GM12872 (cell line): Measurements from ENCODE around the gene CUX1.

Experiments used
- CTCF ChIP-seq: IDR thresholded peaks from 3 replicates; pipeline ENCODE4 v1.5.1; 2011; ENCODE audit warnings: low read depth, mild to moderate bottlenecking, low read length, moderate library complexity; ENCODE audit not compliant: insufficient read depth

CUX1 gene

GRCh38 chr7:102063690-102064180 is 246.3 kb downstream of the CUX1 start:
- TF ChIP-seq CTCF, result no peak

GRCh38 chr7:102064361-102065025 is 247.1 kb downstream of the CUX1 start:
- no peak for TF ChIP-seq CTCF

GRCh38 chr7:102065226-102065625 is 247.8 kb downstream of the CUX1 start:
- TF ChIP-seq CTCF, result no peak

- TF ChIP-seq CTCF, result no peak
Observed at GRCh38 chr7:102066476-102066875, 249.1 kb downstream of the CUX1 start.

- no peak for TF ChIP-seq CTCF
Observed at GRCh38 chr7:102068846-102069245, 251.4 kb downstream of the CUX1 start.

GRCh38 chr7:102069931-102070629 is 252.7 kb downstream of the CUX1 start:
- TF ChIP-seq CTCF, result no peak

GRCh38 chr7:102072003-102072402 is 254.6 kb downstream of the CUX1 start:
- no peak for TF ChIP-seq CTCF
